Measurements from ENCODE around the gene PRPF40B. TPM values are rescaled to one million over a fixed set of nuclear protein-coding genes. Genes with fewer than 3 reads are reported as not detected.
A peak's percentile ranks its signal among the peaks of the same experiment; 100 is the strongest.

The PRPF40B gene
- total and polyA plus RNA-seq, 12 donors = 7.2 to 125 (median 24.8) TPM

GRCh38 chr12:49645146-49646039, 22.0 kb downstream of the PRPF40B start:
- no peak overlapping the region for H3K4me3 ChIP-seq
- no peak for DNase-seq
- TF ChIP-seq POLR2A (IDR thresholded peaks at IDR 0.05) (no peak), CTCF (IDR thresholded peaks at IDR 0.05) (no peak)
- WGBS, 4 donors = 82 to 93% (median 90%) methylated on average over 5 to 6 of the region's 6 CpGs
- H3K36me3 ChIP-seq (replicated peaks in 1 of 2) = peaks cover 0 to 50% of the 10 kb centered on the region in 2 donors
- H3K4me1 ChIP-seq (replicated peaks in 1 of 2) = peaks cover 4 to 8% of the 10 kb centered on the region in 2 donors
- intact Hi-C loops (cut with DNase I) = loop anchor here (2.0 kb wide), 2 partner anchors 61 to 63 kb away; partner anchors contain the start of gene FMNL3 (in 1 of the 2)
- no peak overlapping the region for H3K27ac ChIP-seq
- no peaks in the 10 kb centered on the region for H3K27me3 ChIP-seq
- no peaks in the 10 kb centered on the region for H3K9me3 ChIP-seq (replicated peaks in 1 of 3)

- intact Hi-C loops (cut with DNase I) = no loop called here
- H3K9me3 ChIP-seq (replicated peaks in 1 of 3) = no peaks in the 10 kb centered on the region
- H3K4me3 ChIP-seq = no peak overlapping the region
- DNase-seq = no peak
- WGBS, 4 donors = 84 to 97% (median 92%) methylated on average over 4 to 7 of the region's 7 CpGs
- H3K27me3 ChIP-seq = no peaks in the 10 kb centered on the region
- peaks cover 4 to 8% of the 10 kb centered on the region in 2 donors for H3K4me1 ChIP-seq (replicated peaks in 1 of 2)
- TF ChIP-seq CTCF (IDR thresholded peaks at IDR 0.05) (no peak), POLR2A (IDR thresholded peaks at IDR 0.05) (no peak)
- H3K36me3 ChIP-seq (replicated peaks in 1 of 2) = peaks cover 0 to 58% of the 10 kb centered on the region in 2 donors
- peak overlapping the region in 1 of 5 donors; percentile 7 for H3K27ac ChIP-seq
Observed at GRCh38 chr12:49646331-49646830, 23.0 kb downstream of the PRPF40B start.

- Histone ChIP-seq H3K4me1 (replicated peaks in 1 of 2) (peaks cover 4 to 7% of the 10 kb centered on the region in 2 donors), H3K9me3 (replicated peaks in 1 of 3) (no peaks in the 10 kb centered on the region), H3K27me3 (no peaks in the 10 kb centered on the region), H3K36me3 (replicated peaks in 1 of 2) (peaks cover 0 to 58% of the 10 kb centered on the region in 2 donors), H3K27ac (peak overlapping the region in 1 of 5 donors; percentile 7), H3K4me3 (no peak overlapping the region)
- peak in 1 of 7 donors; percentile 48 for DNase-seq
- 74 to 79% (median 76%) methylated on average over 7 to 12 of the region's 12 CpGs for WGBS, 4 donors
- intact Hi-C loops (cut with DNase I) = no loop called here
- no peak for TF ChIP-seq CTCF (IDR thresholded peaks at IDR 0.05)
- no peak for TF ChIP-seq POLR2A (IDR thresholded peaks at IDR 0.05)
Observed at GRCh38 chr12:49646871-49647654, 23.7 kb downstream of the PRPF40B start.

All from adrenal gland (tissue), 12 donors.